ENCODE results near the gene SCARF2. TPM values are rescaled to one million over a fixed set of nuclear protein-coding genes. Genes with fewer than 3 reads are reported as not detected.
A peak's percentile ranks its signal among the peaks of the same experiment; 100 is the strongest.

Gene SCARF2
- total and polyA plus RNA-seq, 2 of the 13 experiments (the other 11 are each of a cell fraction or from before 2014, with no cell fraction given) = 3.3 to 6.2 TPM

GRCh38 chr22:20393705-20394476 is 43.7 kb downstream of the SCARF2 start, which contains the start of gene ZNF74 (continued):
- TF ChIP-seq CHD4 (IDR thresholded peaks at IDR 0.05; ENCODE audit: borderline replicate concordance, low read length) (no peak), SMAD3 (CRISPR knock-in tag; IDR thresholded peaks at IDR 0.05) (0 out of 2 replicates have a peak, but pooled peaks have one; percentile 36), ZNF510 (CRISPR knock-in tag; IDR thresholded peaks at IDR 0.05; ENCODE audit: low read depth) (no peak), RFXAP (CRISPR knock-in tag; IDR thresholded peaks at IDR 0.05; ENCODE audit: borderline replicate concordance) (peak; percentile 82), ZNF598 (CRISPR knock-in tag; IDR thresholded peaks at IDR 0.05; ENCODE audit: borderline replicate concordance) (peak; percentile 41; the same call in 1 of the 2 replicates), ZFP36L1 (CRISPR knock-in tag; IDR thresholded peaks at IDR 0.05) (0 out of 2 replicates have a peak, but pooled peaks have one; percentile 76), ZSCAN25 (CRISPR knock-in tag; IDR thresholded peaks at IDR 0.05) (no peak), ZSCAN31 (CRISPR knock-in tag; IDR thresholded peaks at IDR 0.05; ENCODE audit: low read depth) (no peak; the same call in 1 of the 2 replicates), MBNL3 (CRISPR knock-in tag; conservative IDR thresholded peaks at IDR 0.05) (no peak), NFRKB (IDR thresholded peaks at IDR 0.05) (no peak), THYN1 (CRISPR knock-in tag; IDR thresholded peaks at IDR 0.05; ENCODE audit: borderline replicate concordance, low read depth) (no peak), ZNF260 (CRISPR knock-in tag; IDR thresholded peaks at IDR 0.05; ENCODE audit: borderline replicate concordance, low read depth) (no peak), KLF11 (CRISPR knock-in tag; IDR thresholded peaks at IDR 0.05) (no peak), ZNF644 (CRISPR knock-in tag; IDR thresholded peaks at IDR 0.05; ENCODE audit: low read depth) (no peak), HNF4A (CRISPR knock-in tag; IDR thresholded peaks at IDR 0.05) (no peak), KLF12 (CRISPR knock-in tag; IDR thresholded peaks at IDR 0.05; ENCODE audit: borderline replicate concordance) (no peak), ZNF264 (CRISPR knock-in tag; IDR thresholded peaks at IDR 0.05) (0 out of 2 replicates have a peak, but pooled peaks have one; percentile 48), GABPB1 (CRISPR knock-in tag; IDR thresholded peaks at IDR 0.05) (peak; percentile 86), PREB (CRISPR knock-in tag; IDR thresholded peaks at IDR 0.05) (0 out of 2 replicates have a peak, but pooled peaks have one; percentile 32), KMT2B (CRISPR knock-in tag; IDR thresholded peaks at IDR 0.05) (peak; percentile 34; the same call in 1 of the 2 replicates)
- TF ChIP-seq, protein P1, sequence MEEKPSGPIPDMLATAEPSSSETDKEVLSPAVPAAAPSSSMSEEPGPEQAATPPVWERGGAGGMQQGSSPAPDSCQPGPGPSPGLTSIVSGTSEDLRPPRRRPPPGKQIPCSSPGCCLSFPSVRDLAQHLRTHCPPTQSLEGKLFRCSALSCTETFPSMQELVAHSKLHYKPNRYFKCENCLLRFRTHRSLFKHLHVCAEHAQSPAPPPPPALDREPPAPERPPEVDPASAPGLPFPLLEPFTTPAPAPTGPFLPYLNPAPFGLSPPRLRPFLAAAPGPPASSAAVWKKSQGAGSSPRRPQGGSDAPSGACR (CRISPR knock-in tag; IDR thresholded peaks at IDR 0.05) = peak; percentile 80; the same call in 1 of the 2 replicates
- TF ChIP-seq, protein P2, sequence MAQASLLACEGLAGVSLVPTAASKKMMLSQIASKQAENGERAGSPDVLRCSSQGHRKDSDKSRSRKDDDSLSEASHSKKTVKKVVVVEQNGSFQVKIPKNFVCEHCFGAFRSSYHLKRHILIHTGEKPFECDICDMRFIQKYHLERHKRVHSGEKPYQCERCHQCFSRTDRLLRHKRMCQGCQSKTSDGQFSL (CRISPR knock-in tag; IDR thresholded peaks at IDR 0.05) = 0 out of 2 replicates have a peak, but pooled peaks have one; percentile 40
- TF ChIP-seq, protein P3, sequence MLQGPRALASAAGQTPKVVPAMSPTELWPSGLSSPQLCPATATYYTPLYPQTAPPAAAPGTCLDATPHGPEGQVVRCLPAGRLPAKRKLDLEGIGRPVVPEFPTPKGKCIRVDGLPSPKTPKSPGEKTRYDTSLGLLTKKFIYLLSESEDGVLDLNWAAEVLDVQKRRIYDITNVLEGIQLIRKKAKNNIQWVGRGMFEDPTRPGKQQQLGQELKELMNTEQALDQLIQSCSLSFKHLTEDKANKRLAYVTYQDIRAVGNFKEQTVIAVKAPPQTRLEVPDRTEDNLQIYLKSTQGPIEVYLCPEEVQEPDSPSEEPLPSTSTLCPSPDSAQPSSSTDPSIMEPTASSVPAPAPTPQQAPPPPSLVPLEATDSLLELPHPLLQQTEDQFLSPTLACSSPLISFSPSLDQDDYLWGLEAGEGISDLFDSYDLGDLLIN (CRISPR knock-in tag; IDR thresholded peaks at IDR 0.05; ENCODE audit: borderline replicate concordance) = peak; percentile 42; the same call in 1 of the 2 replicates
- TF ChIP-seq, protein P4, sequence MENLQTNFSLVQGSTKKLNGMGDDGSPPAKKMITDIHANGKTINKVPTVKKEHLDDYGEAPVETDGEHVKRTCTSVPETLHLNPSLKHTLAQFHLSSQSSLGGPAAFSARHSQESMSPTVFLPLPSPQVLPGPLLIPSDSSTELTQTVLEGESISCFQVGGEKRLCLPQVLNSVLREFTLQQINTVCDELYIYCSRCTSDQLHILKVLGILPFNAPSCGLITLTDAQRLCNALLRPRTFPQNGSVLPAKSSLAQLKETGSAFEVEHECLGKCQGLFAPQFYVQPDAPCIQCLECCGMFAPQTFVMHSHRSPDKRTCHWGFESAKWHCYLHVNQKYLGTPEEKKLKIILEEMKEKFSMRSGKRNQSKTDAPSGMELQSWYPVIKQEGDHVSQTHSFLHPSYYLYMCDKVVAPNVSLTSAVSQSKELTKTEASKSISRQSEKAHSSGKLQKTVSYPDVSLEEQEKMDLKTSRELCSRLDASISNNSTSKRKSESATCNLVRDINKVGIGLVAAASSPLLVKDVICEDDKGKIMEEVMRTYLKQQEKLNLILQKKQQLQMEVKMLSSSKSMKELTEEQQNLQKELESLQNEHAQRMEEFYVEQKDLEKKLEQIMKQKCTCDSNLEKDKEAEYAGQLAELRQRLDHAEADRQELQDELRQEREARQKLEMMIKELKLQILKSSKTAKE (CRISPR knock-in tag; IDR thresholded peaks at IDR 0.05; ENCODE audit: borderline replicate concordance) = no peak

Measured in HepG2 (cell line).